PC-9 (cell line): ENCODE data around the gene KCNAB3. TPM values are rescaled to one million over a fixed set of nuclear protein-coding genes. Genes with fewer than 3 reads are reported as not detected.
A peak's percentile ranks its signal among the peaks of the same experiment; 100 is the strongest.

Experiments
- BruUV-seq: library from RNA; stranded (reverse); fragments of 400-500 nt; replicated peaks from 2 replicates; lab custom pipeline; 2021; lab: Mats Ljungman, UMichigan
- CTCF ChIA-PET: fragments of 300-600 bp; sonication (Branson Sonifier 250); formaldehyde crosslinking; loops from one replicate; lab custom pipeline; 2022; ENCODE audit warnings: antibody characterized with exemption; lab: Charles Lee
- POLR2A ChIA-PET: fragments of 300-600 bp; sonication (Branson Sonifier 250); formaldehyde crosslinking; loops from one replicate; lab custom pipeline; 2022; ENCODE audit warnings: antibody characterized with exemption; ENCODE audit not compliant: unreplicated experiment; lab: Charles Lee
- DNase-seq, 2 experiments: peaks; one replicate each; pipeline versions ENCODE4 v3.0.0 to v3.0.0-alpha.2; 2015 to 2022; ENCODE audit warnings: mixed read lengths in 1 of 2
- H2AFZ ChIP-seq: fragments of 200-600 bp; sonication (generic); 2 replicates; pipeline ENCODE4 v1.8.1; 2017; ENCODE audit warnings: antibody characterized with exemption
- H3F3A ChIP-seq: fragments of 200-600 bp; sonication (generic); 2 replicates; pipeline ENCODE4 v1.8.1; 2017; ENCODE audit warnings: antibody characterized with exemption, mild to moderate bottlenecking, low read depth; ENCODE audit not compliant: insufficient read depth
- H3K27ac ChIP-seq: fragments of 200-600 bp; sonication (generic); 2 replicates; pipeline ENCODE4 v1.6.1; 2016; ENCODE audit warnings: mixed run types
- H3K27me3 ChIP-seq: fragments of 200-600 bp; sonication (generic); 2 replicates; pipeline ENCODE4 v1.6.1; 2016; ENCODE audit warnings: low read depth, mixed run types; ENCODE audit not compliant: insufficient read depth
- H3K36me3 ChIP-seq: fragments of 200-600 bp; sonication (generic); 2 replicates; pipeline ENCODE4 v1.6.1; 2016; ENCODE audit warnings: low read depth, mixed run types
- H3K4me1 ChIP-seq: fragments of 200-600 bp; sonication (generic); replicated peaks from 2 replicates; pipeline ENCODE4 v1.6.1; 2016; ENCODE audit warnings: mixed run types; ENCODE audit not compliant: insufficient read depth
- H3K4me2 ChIP-seq: fragments of 200-600 bp; sonication (generic); 2 replicates; pipeline ENCODE4 v1.6.1; 2017; ENCODE audit warnings: mixed run types
- H3K4me3 ChIP-seq: fragments of 200-600 bp; sonication (generic); 2 replicates; pipeline ENCODE4 v1.6.1; 2016; ENCODE audit warnings: mixed run types
- H3K79me2 ChIP-seq: fragments of 200-600 bp; sonication (generic); 2 replicates; pipeline ENCODE4 v1.6.1; 2017; ENCODE audit warnings: low read depth, mixed run types
- H3K9me2 ChIP-seq: fragments of 200-600 bp; sonication (generic); 2 replicates; pipeline ENCODE4 v1.8.1; 2017; ENCODE audit warnings: mild to moderate bottlenecking; ENCODE audit not compliant: insufficient read depth
- H3K9me3 ChIP-seq: fragments of 200-600 bp; sonication (generic); 2 replicates; pipeline ENCODE4 v1.8.1; 2016; ENCODE audit warnings: low read depth; ENCODE audit not compliant: insufficient read depth
- H4K20me1 ChIP-seq: fragments of 200-600 bp; sonication (generic); 2 replicates; pipeline ENCODE4 v1.8.1; 2017; ENCODE audit not compliant: insufficient read depth
- EZH2 ChIP-seq: fragments of 200-600 bp; sonication (generic); IDR thresholded peaks from 2 replicates; pipeline ENCODE4 v1.8.0; 2017; ENCODE audit warnings: antibody characterized with exemption, low read depth
- intact Hi-C: fragments of 100-400 bp; cut with micrococcal nuclease; formaldehyde crosslinking; loops from one replicate; pipeline ENCODE4 v1.10.0; 2022; ENCODE audit not compliant: unreplicated experiment
- total RNA-seq: library from RNA; stranded (reverse); gene quantifications from 2 replicates; pipeline ENCODE4 v1.2.3, GENCODE V29; 2021
- TF ChIP-seq, protein P1 (sequence below): fragments of 200-600 bp; sonication (generic); conservative IDR thresholded peaks from 2 replicates; pipeline ENCODE4 v1.6.1; 2017; ENCODE audit warnings: mixed run types, antibody characterized with exemption, mild to moderate bottlenecking, moderate library complexity

Gene KCNAB3
- total RNA-seq, 1 experiment from 2014 or later: 13.8 TPM

DNA sequence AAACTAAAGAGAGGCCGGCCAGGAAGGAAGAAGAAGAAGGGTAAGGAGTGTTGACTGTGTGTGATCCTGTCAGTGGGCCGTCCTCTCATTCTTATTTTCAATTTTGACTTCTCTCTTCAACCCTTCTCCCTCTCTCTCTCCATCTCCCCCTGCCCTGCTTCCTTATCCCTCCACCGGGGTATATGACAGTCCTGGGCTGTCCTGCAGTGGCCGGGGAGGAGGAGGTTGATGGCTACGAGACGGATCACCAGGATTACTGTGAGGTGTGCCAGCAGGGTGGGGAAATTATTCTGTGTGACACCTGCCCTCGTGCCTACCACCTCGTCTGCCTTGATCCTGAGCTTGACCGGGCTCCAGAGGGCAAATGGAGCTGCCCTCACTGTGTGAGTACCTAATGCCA, 35.4 kb downstream of the KCNAB3 start:
- Histone ChIP-seq H3F3A (peaks cover 4% of the 10 kb centered on the region; the same call in 1 of the 2 replicates), H3K4me2 (no peak overlapping the region), H3K36me3 (no peaks in the 10 kb centered on the region; the same call in 1 of the 2 replicates), H4K20me1 (peaks cover 4% of the 10 kb centered on the region; the same call in 1 of the 2 replicates), H3K9me3 (no peaks in the 10 kb centered on the region), H3K27me3 (no peaks in the 10 kb centered on the region), H3K9me2 (no peaks in the 10 kb centered on the region), H2AFZ (no peak overlapping the region), H3K79me2 (peaks cover 13% of the 10 kb centered on the region), H3K4me3 (no peak overlapping the region), H3K4me1 (peaks cover 8% of the 10 kb centered on the region), H3K27ac (no peak overlapping the region)
- CTCF ChIA-PET: no interaction called here
- POLR2A ChIA-PET: interaction anchor here (0.8 kb wide), 1 partner anchor 1942 kb away, joined by 3 read pairs; no protein-coding TSS in a partner anchor
- no TSS peak for BruUV-seq
- TF ChIP-seq, protein P1, sequence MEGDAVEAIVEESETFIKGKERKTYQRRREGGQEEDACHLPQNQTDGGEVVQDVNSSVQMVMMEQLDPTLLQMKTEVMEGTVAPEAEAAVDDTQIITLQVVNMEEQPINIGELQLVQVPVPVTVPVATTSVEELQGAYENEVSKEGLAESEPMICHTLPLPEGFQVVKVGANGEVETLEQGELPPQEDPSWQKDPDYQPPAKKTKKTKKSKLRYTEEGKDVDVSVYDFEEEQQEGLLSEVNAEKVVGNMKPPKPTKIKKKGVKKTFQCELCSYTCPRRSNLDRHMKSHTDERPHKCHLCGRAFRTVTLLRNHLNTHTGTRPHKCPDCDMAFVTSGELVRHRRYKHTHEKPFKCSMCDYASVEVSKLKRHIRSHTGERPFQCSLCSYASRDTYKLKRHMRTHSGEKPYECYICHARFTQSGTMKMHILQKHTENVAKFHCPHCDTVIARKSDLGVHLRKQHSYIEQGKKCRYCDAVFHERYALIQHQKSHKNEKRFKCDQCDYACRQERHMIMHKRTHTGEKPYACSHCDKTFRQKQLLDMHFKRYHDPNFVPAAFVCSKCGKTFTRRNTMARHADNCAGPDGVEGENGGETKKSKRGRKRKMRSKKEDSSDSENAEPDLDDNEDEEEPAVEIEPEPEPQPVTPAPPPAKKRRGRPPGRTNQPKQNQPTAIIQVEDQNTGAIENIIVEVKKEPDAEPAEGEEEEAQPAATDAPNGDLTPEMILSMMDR: no peak
- no peak for TF ChIP-seq EZH2
- intact Hi-C loops: no loop called here
- DNase-seq: no peak

DNA sequence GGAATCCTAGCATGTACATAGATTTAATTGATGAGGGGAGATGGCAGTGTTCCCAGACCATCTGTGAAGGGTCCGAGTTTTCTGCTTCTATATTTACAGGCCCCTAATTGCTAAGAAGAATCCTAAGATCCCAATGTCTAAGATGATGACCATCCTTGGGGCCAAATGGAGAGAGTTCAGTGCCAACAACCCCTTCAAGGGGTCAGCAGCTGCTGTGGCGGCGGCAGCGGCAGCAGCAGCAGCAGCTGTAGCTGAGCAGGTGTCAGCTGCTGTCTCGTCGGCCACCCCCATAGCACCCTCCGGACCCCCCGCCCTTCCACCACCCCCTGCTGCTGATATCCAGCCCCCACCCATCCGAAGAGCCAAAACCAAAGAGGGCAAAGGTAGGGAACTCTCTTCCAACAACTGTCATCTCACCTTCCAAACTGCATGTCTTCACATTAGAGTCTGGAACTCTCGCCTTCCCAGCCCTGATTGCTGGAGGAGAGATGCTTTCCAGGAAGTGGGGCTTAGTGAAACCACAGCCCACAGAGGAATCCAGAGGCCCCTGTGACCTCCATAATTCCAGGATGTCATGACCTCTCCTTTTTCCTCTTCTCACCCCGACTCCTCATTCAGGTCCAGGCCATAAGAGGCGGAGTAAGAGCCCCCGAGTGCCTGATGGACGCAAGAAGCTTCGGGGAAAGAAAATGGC, 36.3 kb downstream of the KCNAB3 start:
- DNase-seq: no peak
- Histone ChIP-seq H3K9me3 (no peaks in the 10 kb centered on the region), H3F3A (peaks cover 12% of the 10 kb centered on the region), H3K9me2 (no peaks in the 10 kb centered on the region), H3K36me3 (no peaks in the 10 kb centered on the region; the same call in 1 of the 2 replicates), H3K79me2 (peaks cover 21% of the 10 kb centered on the region), H4K20me1 (peaks cover 4% of the 10 kb centered on the region; the same call in 1 of the 2 replicates), H2AFZ (no peak overlapping the region), H3K27ac (no peak overlapping the region), H3K4me2 (no peak overlapping the region), H3K4me1 (peaks cover 17% of the 10 kb centered on the region), H3K4me3 (no peak overlapping the region), H3K27me3 (no peaks in the 10 kb centered on the region)
- intact Hi-C loops: no loop called here
- ChIA-PET POLR2A (interaction anchor here (0.8 kb wide), 1 partner anchor 1943 kb away, joined by 3 read pairs; no protein-coding TSS in a partner anchor), CTCF (no interaction called here)
- BruUV-seq: no TSS peak
- TF ChIP-seq, protein P1: no peak
- TF ChIP-seq EZH2: no peak

DNA sequence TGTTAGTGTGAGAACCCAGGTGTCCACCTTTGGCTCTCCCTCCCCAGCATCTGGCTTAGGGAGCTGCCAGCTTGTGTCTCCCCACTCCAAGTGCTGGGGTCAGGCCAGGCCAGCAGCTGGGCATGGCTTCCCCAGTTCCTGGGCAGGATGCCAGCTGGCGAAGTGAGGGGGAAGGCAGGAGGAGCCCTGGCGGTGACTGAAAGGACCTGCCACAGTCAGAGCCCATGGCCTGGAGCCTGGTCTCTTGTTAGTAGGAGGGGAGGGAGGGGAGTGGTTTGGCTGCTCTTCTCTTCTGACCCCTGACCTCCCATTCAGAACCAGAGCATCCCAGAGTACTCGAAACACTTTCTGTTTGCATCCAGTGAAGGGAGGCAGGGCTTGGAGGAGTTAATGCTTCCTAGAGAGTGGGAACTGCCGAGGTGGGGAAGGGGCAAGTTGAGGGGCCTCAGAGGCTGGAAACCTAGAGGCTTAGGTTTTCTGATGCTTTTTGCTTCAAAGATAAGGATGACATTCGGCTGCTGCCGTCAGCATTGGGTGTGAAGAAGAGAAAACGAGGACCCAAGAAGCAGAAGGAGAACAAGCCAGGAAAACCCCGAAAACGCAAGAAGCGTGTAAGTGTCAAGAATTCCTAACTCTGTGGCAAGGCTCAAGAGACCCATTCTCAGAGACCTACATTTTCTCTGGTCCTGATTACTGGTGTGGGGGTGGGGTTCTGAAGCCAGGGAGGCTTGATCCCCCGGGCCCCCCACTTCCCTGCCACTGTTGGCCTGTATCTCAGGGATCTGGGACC, 40.3 kb downstream of the KCNAB3 start:
- Histone ChIP-seq H3F3A (peaks cover 30% of the 10 kb centered on the region), H3K9me3 (no peaks in the 10 kb centered on the region), H2AFZ (no peak overlapping the region), H3K27me3 (no peaks in the 10 kb centered on the region), H3K36me3 (no peaks in the 10 kb centered on the region; the same call in 1 of the 2 replicates), H4K20me1 (peaks cover 4% of the 10 kb centered on the region; the same call in 1 of the 2 replicates), H3K79me2 (peaks cover 38% of the 10 kb centered on the region), H3K4me1 (peaks cover 17% of the 10 kb centered on the region), H3K27ac (peak overlapping the region; percentile 80), H3K9me2 (no peaks in the 10 kb centered on the region), H3K4me3 (peak overlapping the region; percentile 84; the same call in 1 of the 2 replicates), H3K4me2 (peak overlapping the region; percentile 99)
- ChIA-PET CTCF (interaction anchor here (0.9 kb wide), 1 partner anchor 26 kb away, joined by 4 read pairs; no protein-coding TSS in a partner anchor), POLR2A (interaction anchor here (0.6 kb wide), 1 partner anchor 112 kb away, joined by 4 read pairs; no protein-coding TSS in a partner anchor)
- intact Hi-C loops: loop anchor here (2.0 to 10.0 kb wide), 3 partner anchors 43 to 305 kb away; partner anchors contain the start of genes CNTROB, MPDU1 and TRAPPC1
- DNase-seq: peak; percentile 83 to 98
- TF ChIP-seq, protein P1: peak; percentile 43; the same call in 1 of the 2 replicates
- no peak for TF ChIP-seq EZH2
- BruUV-seq: no TSS peak
